Hepatocyte (in vitro differentiated cells): Measurements from ENCODE around the gene SAMD14.

Experiments
- CTCF ChIP-seq: fragments of 200-600 bp; sonication (generic); IDR thresholded peaks from 2 replicates; pipeline ENCODE4 v1.5.1; 2016; ENCODE audit warnings: antibody characterized with exemption, mild to moderate bottlenecking; ENCODE audit not compliant: poor library complexity
- EZH2 ChIP-seq: fragments of 200-600 bp; sonication (generic); IDR thresholded peaks from 2 replicates; pipeline ENCODE4 v1.6.1; 2016; ENCODE audit warnings: antibody characterized with exemption, mild to moderate bottlenecking, borderline replicate concordance

DNA sequence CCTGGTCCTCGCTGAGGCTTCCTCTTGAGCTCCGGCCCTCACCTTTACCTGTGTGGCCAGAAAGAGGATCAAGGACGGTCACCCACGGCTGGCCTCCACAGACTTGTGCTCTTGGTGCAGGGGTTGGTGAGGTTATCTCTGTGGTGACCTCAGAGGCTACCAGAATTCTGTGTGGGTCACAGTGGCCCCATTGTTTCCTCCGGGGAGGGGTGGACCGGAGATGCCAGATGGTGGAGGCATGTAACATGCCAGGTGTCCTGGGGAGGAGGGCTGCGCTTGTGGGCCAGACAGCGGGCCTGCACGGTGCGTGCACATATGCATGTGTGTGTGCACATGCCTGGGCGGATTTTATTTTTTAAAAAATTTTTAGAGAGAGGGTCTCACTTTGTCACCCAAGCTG lies 42.2 kb upstream of the SAMD14 start:
- TF ChIP-seq CTCF, result no peak
- no peak for TF ChIP-seq EZH2
